Measurements from ENCODE around the gene CDC25C. TPM values are rescaled to one million over a fixed set of nuclear protein-coding genes. Genes with fewer than 3 reads are reported as not detected.

Gene CDC25C
- total and polyA plus RNA-seq, 2 of the 4 experiments (the other 2 are of a cell fraction): 7.3 to 8.2 TPM

DNA sequence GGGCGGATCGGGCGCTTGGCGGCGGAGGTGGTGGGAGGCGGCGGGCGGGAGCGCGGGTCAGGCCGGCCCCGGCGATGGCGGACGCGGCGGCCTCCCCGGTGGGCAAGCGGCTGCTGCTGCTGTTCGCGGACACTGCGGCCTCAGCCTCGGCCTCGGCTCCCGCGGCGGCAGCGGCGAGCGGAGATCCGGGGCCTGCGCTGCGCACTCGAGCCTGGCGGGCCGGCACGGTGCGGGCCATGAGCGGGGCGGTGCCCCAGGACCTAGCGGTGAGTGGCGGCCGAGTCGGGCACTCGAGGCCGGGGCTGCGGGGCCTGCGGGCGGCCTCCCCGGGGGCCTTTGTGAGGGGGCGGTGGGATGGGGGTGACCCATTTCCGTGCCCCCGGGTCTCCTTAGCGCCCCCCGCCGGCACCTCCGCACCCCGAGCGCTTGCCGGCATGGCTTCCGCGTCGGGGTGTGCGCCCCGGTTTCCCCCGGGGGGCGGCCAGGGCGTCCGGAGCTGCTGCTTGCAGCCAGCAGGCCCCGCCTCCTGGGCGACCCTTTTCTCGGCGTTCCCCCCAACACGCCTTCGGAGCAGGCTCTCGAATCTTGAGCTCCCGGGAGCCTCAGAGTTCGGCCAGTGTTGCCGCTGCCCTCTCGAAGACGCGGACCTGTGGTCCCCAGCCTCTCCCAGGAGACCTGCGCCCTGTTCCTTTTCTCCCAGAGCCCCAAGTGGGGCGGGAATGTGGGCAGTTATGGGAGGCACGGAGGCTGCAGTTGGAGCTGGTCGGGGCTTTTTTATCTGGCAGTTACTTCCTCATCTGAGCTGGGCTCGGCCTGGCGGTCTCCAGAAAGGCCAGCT lies 21.3 kb upstream of the CDC25C start:
- Histone ChIP-seq H3K56ac (ENCODE audit: extremely low read depth, insufficient read depth, low read length) (peak overlapping the region; percentile 67), H3K9me1 (ENCODE audit: insufficient read depth, low read length) (peaks cover 5% of the 10 kb centered on the region; the same call in 1 of the 2 replicates), H4K5ac (ENCODE audit: low read depth, low read length) (peak overlapping the region; percentile 46), H3K14ac (replicated peaks; ENCODE audit: low read depth, low read length) (peak overlapping the region; percentile 53), H2BK120ac (ENCODE audit: low read depth, low read length) (peak overlapping the region; percentile 32; the same call in 1 of the 2 replicates), H4K20me1 (ENCODE audit: insufficient read depth, low read length) (peaks cover 33% of the 10 kb centered on the region), H4K8ac (ENCODE audit: low read depth in 2 of 2, low read length in 2 of 2) (peak overlapping the region in 1 of 2 experiments; percentile 61; a peak in 1 of 4 replicates), H2AK9ac (replicated peaks; ENCODE audit: low read depth, low read length, poor library complexity) (peak overlapping the region; percentile 93), H3K18ac (ENCODE audit: low read depth, low read length) (peak overlapping the region; percentile 3; the same call in 1 of the 2 replicates), H3K27ac (ENCODE audit: insufficient read depth, low read length) (peak overlapping the region; percentile 78), H3K4me1 (ENCODE audit: control insufficient read depth, insufficient read depth, low read length) (peaks cover 2% of the 10 kb centered on the region; the same call in 1 of the 2 replicates), H3K4me3 (ENCODE audit: insufficient read depth, low read depth, low read length) (peak overlapping the region; percentile 73), H4K91ac (ENCODE audit: insufficient read depth, low read depth, low read length) (peak overlapping the region; percentile 21; the same call in 1 of the 2 replicates), H2AK5ac (ENCODE audit: low read depth, low read length) (no peak overlapping the region; the same call in 1 of the 2 replicates), H2BK20ac (ENCODE audit: low read depth, low read length) (no peak overlapping the region), H3K4me2 (ENCODE audit: low read depth, low read length) (peak overlapping the region; percentile 89), H3K9me3 (ENCODE audit: control insufficient read depth, insufficient read depth, low read length) (peaks cover 4% of the 10 kb centered on the region), H3K27me3 (ENCODE audit: control insufficient read depth, insufficient read depth, low read length) (no peaks in the 10 kb centered on the region), H3K23ac (ENCODE audit: low read depth, low read length) (peak overlapping the region; percentile 90), H2BK15ac (ENCODE audit: low read depth, low read length) (no peak overlapping the region), H3K9ac (ENCODE audit: low read depth, low read length) (peak overlapping the region; percentile 76), H2AFZ (replicated peaks; ENCODE audit: low read length, poor library complexity) (peak overlapping the region; percentile 82), H3K79me1 (ENCODE audit: low read depth in 1 of 2, low read length in 2 of 2) (peaks cover 6 to 33% of the 10 kb centered on the region in 2 experiments; a peak in 3 of 4 replicates), H3K36me3 (ENCODE audit: control insufficient read depth, insufficient read depth, low read length) (peaks cover 14% of the 10 kb centered on the region), H3K4ac (ENCODE audit: low read depth, low read length) (peak overlapping the region; percentile 55), H2BK5ac (ENCODE audit: low read depth, low read length, poor library complexity, severe bottlenecking) (peak overlapping the region; percentile 86)
- WGBS, 2 experiments (ENCODE audit: extremely low coverage in 2 of 2, insufficient read length in 1 of 2): 0% methylated on average over 39 of the region's 88 CpGs; no CpG with 5 or more reads in 1 of the 2 experiments
- dilution Hi-C loops (cut with HindIII; ENCODE audit: low sequenced_read_pairs, unreplicated experiment): no loop called here
- TF ChIP-seq, protein P1, sequence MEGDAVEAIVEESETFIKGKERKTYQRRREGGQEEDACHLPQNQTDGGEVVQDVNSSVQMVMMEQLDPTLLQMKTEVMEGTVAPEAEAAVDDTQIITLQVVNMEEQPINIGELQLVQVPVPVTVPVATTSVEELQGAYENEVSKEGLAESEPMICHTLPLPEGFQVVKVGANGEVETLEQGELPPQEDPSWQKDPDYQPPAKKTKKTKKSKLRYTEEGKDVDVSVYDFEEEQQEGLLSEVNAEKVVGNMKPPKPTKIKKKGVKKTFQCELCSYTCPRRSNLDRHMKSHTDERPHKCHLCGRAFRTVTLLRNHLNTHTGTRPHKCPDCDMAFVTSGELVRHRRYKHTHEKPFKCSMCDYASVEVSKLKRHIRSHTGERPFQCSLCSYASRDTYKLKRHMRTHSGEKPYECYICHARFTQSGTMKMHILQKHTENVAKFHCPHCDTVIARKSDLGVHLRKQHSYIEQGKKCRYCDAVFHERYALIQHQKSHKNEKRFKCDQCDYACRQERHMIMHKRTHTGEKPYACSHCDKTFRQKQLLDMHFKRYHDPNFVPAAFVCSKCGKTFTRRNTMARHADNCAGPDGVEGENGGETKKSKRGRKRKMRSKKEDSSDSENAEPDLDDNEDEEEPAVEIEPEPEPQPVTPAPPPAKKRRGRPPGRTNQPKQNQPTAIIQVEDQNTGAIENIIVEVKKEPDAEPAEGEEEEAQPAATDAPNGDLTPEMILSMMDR (conservative IDR thresholded peaks at IDR 0.05; ENCODE audit: low read depth, low read length): peak; percentile 28; the same call in 1 of the 2 replicates
- TF ChIP-seq FOS (IDR thresholded peaks at IDR 0.05; ENCODE audit: low read depth, low read length) (no peak), POLR2A (IDR thresholded peaks at IDR 0.05; ENCODE audit: low read depth, low read length) (peak; percentile 31), MXI1 (IDR thresholded peaks at IDR 0.05; ENCODE audit: borderline replicate concordance, low read depth, low read length) (no peak), RFX5 (IDR thresholded peaks at IDR 0.05; ENCODE audit: low read depth, low read length) (no peak)
- intact Hi-C loops (cut with micrococcal nuclease): no loop called here
- ChIA-PET CTCF (interaction anchor here (0.8 to 2.8 kb wide), 12 partner anchors 11 to 1009 kb away, joined by 3 to 24 read pairs (median 5); partner anchors contain the start of gene CDC25C), POLR2A (ENCODE audit: unreplicated experiment) (interaction anchor here (1.0 kb wide), 1 partner anchor 15 kb away, joined by 5 read pairs; the partner anchor contains the start of gene FAM53C)
- ATAC-seq (ENCODE audit: low read depth) (peak; percentile 53), DNase-seq (peak; percentile 47)
- in situ Hi-C loops (cut with MboI; ENCODE audit: low sequenced_read_pairs): no loop called here
- BruUV-seq (replicated peaks): no TSS peak

Data from IMR-90 (cell line).